GM20000 (cell line): ENCODE data around the gene HMGN2.

Experiments
- DNase-seq: peaks from one replicate; pipeline ENCODE4 v3.0.0; 2012; ENCODE audit warnings: low spot score
- TF ChIP-seq, protein P1 (sequence below): IDR thresholded peaks from 2 replicates; pipeline ENCODE4 v1.5.1; 2012; ENCODE audit warnings: mild to moderate bottlenecking, control low read depth; ENCODE audit errors: extremely low read depth, missing control alignments

HMGN2 gene

DNA sequence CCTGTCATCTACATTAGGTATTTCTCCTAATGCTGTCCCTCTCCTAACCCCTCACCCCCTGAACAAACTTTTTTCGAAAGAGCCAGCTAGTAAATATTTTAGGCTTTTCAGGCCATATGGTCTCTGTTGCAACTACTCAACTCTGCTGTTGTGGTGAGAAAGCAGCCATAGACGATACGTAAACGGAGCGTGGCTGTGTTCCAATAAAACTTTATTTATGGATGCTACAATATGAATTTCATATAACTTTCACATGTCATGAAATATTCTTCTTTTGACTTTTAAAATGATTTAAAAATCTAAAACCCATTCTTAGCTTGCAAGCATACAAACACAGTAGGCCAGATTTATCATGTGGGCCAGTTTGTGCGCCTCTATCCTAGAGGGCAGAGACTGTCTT, 46.1 kb downstream of the HMGN2 start:
- TF ChIP-seq, protein P1, sequence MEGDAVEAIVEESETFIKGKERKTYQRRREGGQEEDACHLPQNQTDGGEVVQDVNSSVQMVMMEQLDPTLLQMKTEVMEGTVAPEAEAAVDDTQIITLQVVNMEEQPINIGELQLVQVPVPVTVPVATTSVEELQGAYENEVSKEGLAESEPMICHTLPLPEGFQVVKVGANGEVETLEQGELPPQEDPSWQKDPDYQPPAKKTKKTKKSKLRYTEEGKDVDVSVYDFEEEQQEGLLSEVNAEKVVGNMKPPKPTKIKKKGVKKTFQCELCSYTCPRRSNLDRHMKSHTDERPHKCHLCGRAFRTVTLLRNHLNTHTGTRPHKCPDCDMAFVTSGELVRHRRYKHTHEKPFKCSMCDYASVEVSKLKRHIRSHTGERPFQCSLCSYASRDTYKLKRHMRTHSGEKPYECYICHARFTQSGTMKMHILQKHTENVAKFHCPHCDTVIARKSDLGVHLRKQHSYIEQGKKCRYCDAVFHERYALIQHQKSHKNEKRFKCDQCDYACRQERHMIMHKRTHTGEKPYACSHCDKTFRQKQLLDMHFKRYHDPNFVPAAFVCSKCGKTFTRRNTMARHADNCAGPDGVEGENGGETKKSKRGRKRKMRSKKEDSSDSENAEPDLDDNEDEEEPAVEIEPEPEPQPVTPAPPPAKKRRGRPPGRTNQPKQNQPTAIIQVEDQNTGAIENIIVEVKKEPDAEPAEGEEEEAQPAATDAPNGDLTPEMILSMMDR: no peak

DNA sequence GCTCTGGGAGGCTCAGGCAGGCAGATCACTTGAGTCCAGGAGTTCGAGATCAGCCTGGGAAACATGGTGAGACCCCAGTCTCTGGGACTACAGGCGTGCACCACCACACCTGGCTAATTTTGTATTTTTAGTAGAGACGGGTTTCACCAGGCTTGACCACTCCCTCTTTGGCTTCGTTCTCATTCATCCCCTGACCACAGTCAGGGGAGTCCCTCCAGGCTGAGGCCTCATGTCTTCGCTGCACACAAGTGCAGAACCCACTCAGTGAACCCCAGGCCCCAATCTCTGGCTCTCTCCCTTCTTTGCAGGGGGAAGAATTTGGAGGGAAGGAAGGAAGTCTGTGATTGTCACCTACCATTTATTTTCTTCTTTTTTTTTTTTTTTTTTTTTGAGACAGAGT, 48.1 kb downstream of the HMGN2 start:
- no peak for DNase-seq
- TF ChIP-seq, protein P1: no peak

More for the DNA sequence above, 46.1 kb downstream of the HMGN2 start:
- DNase-seq: no peak

DNA sequence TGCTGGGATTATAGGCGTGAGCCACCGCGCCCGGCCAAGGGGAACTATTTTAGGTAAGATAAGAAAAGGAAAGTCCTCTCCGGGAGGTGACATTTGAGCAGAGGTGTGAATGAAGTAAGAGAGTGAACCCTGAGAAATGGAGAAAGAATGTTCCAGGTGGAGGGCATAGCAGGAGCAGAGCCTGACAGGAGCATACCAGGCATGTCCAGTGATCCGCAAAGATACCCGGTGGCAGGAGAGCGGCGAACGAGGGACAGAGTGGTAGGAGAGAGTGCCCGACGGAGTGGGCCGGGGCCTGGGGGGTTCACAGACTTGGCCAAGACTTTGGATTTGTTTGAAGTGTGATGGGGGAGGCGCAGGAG, 49.4 kb downstream of the HMGN2 start:
- TF ChIP-seq, protein P1: no peak
- DNase-seq: no peak

DNA sequence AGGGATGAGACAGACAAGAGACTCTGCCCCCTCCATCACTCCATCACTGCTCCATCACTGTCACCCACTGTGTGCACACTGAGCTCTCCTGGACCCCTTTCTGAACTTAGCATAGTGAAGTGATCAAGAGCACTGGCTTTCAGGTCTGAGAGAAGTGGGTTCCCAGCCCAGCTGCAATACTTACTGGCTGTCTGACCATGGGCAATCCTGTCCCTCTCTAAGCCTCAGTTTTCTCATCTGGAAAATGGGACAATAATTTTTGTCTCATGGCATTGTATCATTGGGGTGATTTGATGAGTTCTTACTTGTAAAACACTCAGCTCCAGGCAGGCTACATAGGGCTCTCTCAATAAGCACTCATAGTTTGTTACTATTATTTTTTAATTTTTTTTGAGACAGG, 49.8 kb downstream of the HMGN2 start:
- DNase-seq: no peak

DNA sequence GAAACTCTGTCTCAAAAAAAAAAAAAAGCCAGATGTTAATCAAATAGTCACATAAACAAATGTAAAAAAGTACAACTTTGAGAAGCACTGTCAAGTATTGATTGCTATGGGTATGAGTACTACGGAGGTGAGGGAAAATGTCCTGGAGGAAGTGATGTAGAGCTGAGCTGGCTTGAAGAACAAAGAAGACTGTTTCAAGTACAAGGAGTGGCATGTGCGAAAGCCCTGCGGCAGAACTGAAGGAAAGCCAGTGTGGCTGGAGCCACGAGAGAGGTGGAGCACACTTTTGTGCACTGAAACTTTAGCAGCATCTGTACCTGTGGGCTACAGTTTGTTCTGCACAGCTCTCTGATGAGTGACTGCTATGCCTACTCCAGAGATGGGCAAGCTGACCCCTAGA, 51.9 kb downstream of the HMGN2 start:
- TF ChIP-seq, protein P1: no peak
- no peak for DNase-seq

More for the DNA sequence above, 49.8 kb downstream of the HMGN2 start:
- TF ChIP-seq, protein P1: no peak
